Endothelial cell of umbilical vein (primary cell): ENCODE measurements around the gene RPS6KB1. TPM values are rescaled to one million over a fixed set of nuclear protein-coding genes. Genes with fewer than 3 reads are reported as not detected.
"Not testable (repeated sequence)": the region's sequence is repeated elsewhere in the genome, so short reads cannot be mapped to it uniquely, and the experiment has no call there.

ENCODE experiments used
- BruUV-seq: library from RNA; stranded (reverse); fragments of 400-500 nt; replicated peaks from 2 replicates; lab custom pipeline; 2021; lab: Mats Ljungman, UMichigan
- CTCF ChIA-PET: fragments of 300-600, 350-600 bp; sonication (Branson Sonifier 250); formaldehyde crosslinking; loops from one replicate; lab custom pipeline; 2021; ENCODE audit warnings: antibody characterized with exemption, inconsistent platforms; lab: Charles Lee
- POLR2A ChIA-PET: fragments of 300-600, 350-600 bp; sonication (Branson Sonifier 250); formaldehyde crosslinking; loops from one replicate; lab custom pipeline; 2021; ENCODE audit warnings: antibody characterized with exemption, inconsistent platforms; lab: Charles Lee
- DNase-seq: peaks from one replicate; pipeline ENCODE4 v3.0.0-alpha.2; 2011; ENCODE audit warnings: low read depth, low spot score
- FAIRE-seq: peaks from 2 replicates; lab custom pipeline; 2011; peaks lifted over from hg19 to GRCh38; lab: Jason Lieb, UNC
- H2AFZ ChIP-seq: 2 replicates; pipeline ENCODE4 v1.6.0; 2012; ENCODE audit warnings: low read depth, low read length, control low read depth, inconsistent platforms
- H3K27ac ChIP-seq: 2 replicates; pipeline ENCODE4 v1.5.1; 2011; ENCODE audit warnings: low read depth, mild to moderate bottlenecking, control low read depth, low read length, moderate library complexity; ENCODE audit not compliant: insufficient read depth
- H3K27me3 ChIP-seq, 2 experiments: 2 replicates each; pipeline versions ENCODE4 v1.6.0 to v1.6.1; 2011; ENCODE audit warnings: low read length in 2 of 2, mixed read lengths in 1 of 2; ENCODE audit not compliant: control insufficient read depth in 2 of 2, insufficient read depth in 2 of 2
- H3K36me3 ChIP-seq, 2 experiments: 2 replicates in 1 of 2; 3 replicates in 1 of 2; pipeline ENCODE4 v1.5.1; 2011; ENCODE audit warnings: low read length in 2 of 2, mild to moderate bottlenecking in 1 of 2, moderate library complexity in 1 of 2; ENCODE audit not compliant: control insufficient read depth in 2 of 2, insufficient read depth in 2 of 2; ENCODE audit errors: extremely low read depth in 1 of 2
- H3K4me1 ChIP-seq: 3 replicates; pipeline ENCODE4 v1.5.1; 2011; ENCODE audit warnings: mild to moderate bottlenecking, low read length; ENCODE audit not compliant: control insufficient read depth, insufficient read depth; ENCODE audit errors: extremely low read depth
- H3K4me2 ChIP-seq: 2 replicates; pipeline ENCODE4 v1.6.1; 2011; ENCODE audit warnings: low read length, control low read depth, mixed read lengths; ENCODE audit not compliant: insufficient read depth
- H3K4me3 ChIP-seq, 3 experiments: fragments of 200-600 bp in 1 of 3; sonication (generic), shearing (Covaris generic) in 1 of 3; replicated peaks in 1 of 3; 2 replicates each; pipeline ENCODE4 v1.5.1; 2011 to 2016; ENCODE audit warnings: control low read depth in 3 of 3, low read length in 3 of 3, mild to moderate bottlenecking in 2 of 3, inconsistent platforms in 1 of 3, low read depth in 1 of 3, moderate library complexity in 1 of 3; ENCODE audit not compliant: insufficient read depth in 1 of 3
- H3K79me2 ChIP-seq: 2 replicates; pipeline ENCODE4 v1.6.0; 2012; ENCODE audit warnings: low read length, inconsistent platforms; ENCODE audit not compliant: control insufficient read depth, insufficient read depth
- H3K9ac ChIP-seq: replicated peaks from 2 replicates; pipeline ENCODE3; 2011; ENCODE audit warnings: low read length, control low read depth; ENCODE audit not compliant: insufficient read depth; ENCODE audit errors: extremely low read depth
- H3K9me1 ChIP-seq: replicated peaks from 3 replicates; pipeline ENCODE4 v1.6.0; 2011; ENCODE audit warnings: mild to moderate bottlenecking, low read length; ENCODE audit not compliant: control insufficient read depth, insufficient read depth; ENCODE audit errors: extremely low read depth
- H3K9me3 ChIP-seq: replicated peaks from 2 replicates; pipeline ENCODE4 v1.5.1; 2012; ENCODE audit warnings: low read length, inconsistent platforms; ENCODE audit not compliant: control insufficient read depth, insufficient read depth
- H4K20me1 ChIP-seq: replicated peaks from 2 replicates; pipeline ENCODE3; 2011; ENCODE audit warnings: mild to moderate bottlenecking, low read length; ENCODE audit not compliant: control insufficient read depth, insufficient read depth; ENCODE audit errors: extremely low read depth
- GATA2 ChIP-seq: IDR thresholded peaks from 2 replicates; pipeline ENCODE4 v1.7.0; 2011; ENCODE audit warnings: low read depth, mild to moderate bottlenecking, moderate library complexity, mixed read lengths, low read length; ENCODE audit not compliant: insufficient read length, insufficient read depth
- dilution Hi-C: fragments of 300-500 bp; cut with MboI; formaldehyde crosslinking; loops from one replicate; pipeline ENCODE4 v1.15.0; 2019; ENCODE audit warnings: low sequenced_read_pairs; ENCODE audit not compliant: extremely low pct_ligation_motif_present
- intact Hi-C: fragments of 100-400 bp; cut with micrococcal nuclease; formaldehyde crosslinking; loops from one replicate; pipeline ENCODE4 v1.10.0; 2022
- polyA plus RNA-seq, 4 experiments: library from polyadenylated mRNA; depleted of rRNA in 3 of 4; stranded (reverse) in 3 of 4; unstranded in 1 of 4; fragments of >200 nt; gene quantifications; 2 replicates each; pipeline versions ENCODE4 v1.2.1 to v1.2.3, GENCODE V29; 2011 to 2012; ENCODE audit warnings: missing spikeins in 1 of 4
- total RNA-seq: library from RNA; stranded (reverse); gene quantifications from 2 replicates; pipeline ENCODE4 v1.2.3, GENCODE V29; 2021

RPS6KB1 gene
- total and polyA plus RNA-seq, 2 donors (not counting 3 experiments of a cell fraction or from before 2014, with no cell fraction given), result 5.4 to 45.7 TPM

DNA sequence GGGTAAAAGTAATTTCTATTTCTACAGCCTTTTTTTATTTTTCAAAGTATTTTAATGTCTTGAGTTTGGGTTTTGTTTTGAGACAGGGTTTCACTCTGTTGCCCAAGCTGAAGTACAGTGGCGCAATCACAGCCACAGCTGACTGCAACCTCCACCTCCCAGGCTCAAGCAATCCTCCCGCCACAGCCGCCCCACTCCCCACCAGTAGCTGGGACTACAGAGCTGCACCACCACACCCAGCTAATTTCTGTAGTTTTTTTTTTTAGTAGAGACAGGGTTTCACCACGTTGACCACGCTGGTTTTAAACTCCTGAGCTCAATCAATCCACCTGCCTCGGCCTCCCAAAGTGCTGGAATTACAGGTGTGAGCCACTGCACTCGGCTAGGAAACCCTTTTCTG lies 44.1 kb upstream of the RPS6KB1 start:
- Histone ChIP-seq H3K4me1 (peaks cover 21% of the 10 kb centered on the region), H4K20me1 (no peaks in the 10 kb centered on the region), H3K9me3 (no peaks in the 10 kb centered on the region), H3K27me3 (no peaks in the 10 kb centered on the region), H3K9ac (no peak overlapping the region), H2AFZ (no peak overlapping the region), H3K79me2 (no peaks in the 10 kb centered on the region), H3K4me2 (no peak overlapping the region), H3K27ac (no peak overlapping the region), H3K9me1 (no peaks in the 10 kb centered on the region), H3K36me3 (no peaks in the 10 kb centered on the region), H3K4me3 (no peak overlapping the region)
- intact Hi-C loops, result no loop called here
- POLR2A ChIA-PET, result no interaction called here
- CTCF ChIA-PET, result interaction anchor here (5.7 to 6.4 kb wide), 2 partner anchors 11 to 95 kb away, joined by 55 read pairs; no protein-coding TSS in a partner anchor
- DNase-seq (no peak), FAIRE-seq (no peak)
- BruUV-seq, result no TSS peak
- no peak for TF ChIP-seq GATA2
- dilution Hi-C loops, result no loop called here

DNA sequence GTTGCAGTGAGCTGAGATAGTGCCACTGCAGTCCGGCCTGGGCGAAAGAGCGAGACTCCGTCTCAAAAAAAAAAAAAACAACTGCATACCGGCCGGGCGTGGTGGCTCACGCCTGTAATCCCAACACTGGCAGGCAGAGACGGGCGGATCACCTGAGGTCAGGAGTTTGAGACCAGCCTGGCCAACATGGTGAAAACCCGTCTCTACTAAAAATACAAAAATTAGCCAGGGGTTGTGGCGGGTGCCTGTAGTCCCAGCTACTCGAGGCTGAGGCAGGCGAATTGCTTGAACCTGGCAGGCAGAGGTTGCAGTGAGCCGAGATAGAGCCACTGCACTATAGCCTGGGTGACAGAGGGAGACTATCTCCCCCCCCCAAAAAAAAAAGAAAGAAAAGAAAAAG lies 42.6 kb upstream of the RPS6KB1 start:
- H3K79me2 ChIP-seq, H3K9me1 ChIP-seq, FAIRE-seq, H3K9ac ChIP-seq, dilution Hi-C loops, intact Hi-C loops, H3K4me2 ChIP-seq, H3K27me3 ChIP-seq, H3K9me3 ChIP-seq, H4K20me1 ChIP-seq, H2AFZ ChIP-seq, H3K36me3 ChIP-seq, BruUV-seq, H3K27ac ChIP-seq, H3K4me3 ChIP-seq, DNase-seq, POLR2A ChIA-PET: not testable (repeated sequence)
- peaks cover 28% of the 10 kb centered on the region for H3K4me1 ChIP-seq
- CTCF ChIA-PET, result interaction anchor here (1.4 to 6.4 kb wide), 2 partner anchors 9 to 96 kb away, joined by 4 to 55 read pairs; no protein-coding TSS in a partner anchor
